ENCODE results near the gene NPAS3.

Gene NPAS3

GRCh38 chr14:33588771-33589170, 650.1 kb downstream of the NPAS3 start:
- no peak for DNase-seq (ENCODE audit: low read depth)

- DNase-seq (ENCODE audit: low read depth): no peak
These were observed 650.7 kb downstream of the NPAS3 start for GRCh38 chr14:33589334-33589733.

DNA sequence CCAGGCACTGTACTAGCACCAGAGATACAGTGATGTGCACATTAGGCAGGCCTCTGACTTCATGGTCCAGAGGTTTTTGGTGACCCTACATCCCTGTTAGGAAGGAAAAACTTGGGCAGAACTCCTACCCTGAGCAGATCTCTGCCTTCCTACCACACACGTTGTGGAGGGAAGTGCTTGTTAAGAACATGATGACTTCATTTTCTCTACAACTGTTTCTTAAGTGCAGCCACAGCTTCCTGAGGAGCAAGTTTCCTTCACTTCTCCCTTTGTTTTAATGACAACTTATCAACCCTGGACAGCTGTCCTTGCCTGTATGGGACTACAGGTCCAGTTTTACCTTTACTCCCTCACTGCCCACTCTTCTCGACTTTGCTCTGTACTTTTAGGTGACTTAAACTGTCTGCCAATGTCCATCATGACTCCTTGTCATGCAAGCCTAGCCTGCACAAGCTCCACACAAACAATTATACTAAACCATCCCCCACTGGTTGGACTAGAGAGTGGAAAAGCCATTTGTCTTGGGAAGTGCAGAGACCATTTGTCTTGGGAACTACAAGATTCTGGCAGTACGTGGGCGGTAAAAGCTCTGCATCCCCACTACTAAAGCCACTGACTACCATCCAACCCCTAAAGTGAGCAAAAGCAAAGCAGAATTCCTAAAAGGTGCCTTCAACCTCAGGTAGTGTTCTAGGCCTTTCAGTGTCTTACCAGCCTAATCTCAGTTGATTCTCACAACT, 652.4 kb downstream of the NPAS3 start:
- no peak for DNase-seq (ENCODE audit: low read depth)

DNA sequence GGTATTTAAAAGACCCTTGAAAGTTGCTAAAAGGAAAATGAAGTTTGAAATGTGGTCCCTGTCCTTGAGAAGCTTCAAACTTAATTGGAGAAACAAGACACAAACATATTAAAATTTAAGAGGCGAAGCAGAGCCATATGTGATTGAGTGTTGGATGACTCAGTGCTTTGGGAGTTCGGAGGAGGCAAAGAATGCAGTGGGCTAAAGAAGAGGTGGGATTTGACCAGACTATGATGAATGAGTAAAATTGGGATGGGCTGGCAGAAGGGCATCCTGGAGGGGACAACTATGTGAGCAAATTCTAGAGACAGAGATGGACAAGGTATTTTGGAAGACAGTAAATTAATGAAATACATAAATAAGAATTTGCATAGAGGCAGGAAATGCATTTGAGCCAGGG, 653.6 kb downstream of the NPAS3 start:
- DNase-seq (ENCODE audit: low read depth): no peak

- DNase-seq (ENCODE audit: low read depth): no peak
These were observed 657.8 kb downstream of the NPAS3 start for GRCh38 chr14:33596211-33597080.

- DNase-seq (ENCODE audit: low read depth): no peak
These were observed 659.9 kb downstream of the NPAS3 start for GRCh38 chr14:33598582-33598981.

DNA sequence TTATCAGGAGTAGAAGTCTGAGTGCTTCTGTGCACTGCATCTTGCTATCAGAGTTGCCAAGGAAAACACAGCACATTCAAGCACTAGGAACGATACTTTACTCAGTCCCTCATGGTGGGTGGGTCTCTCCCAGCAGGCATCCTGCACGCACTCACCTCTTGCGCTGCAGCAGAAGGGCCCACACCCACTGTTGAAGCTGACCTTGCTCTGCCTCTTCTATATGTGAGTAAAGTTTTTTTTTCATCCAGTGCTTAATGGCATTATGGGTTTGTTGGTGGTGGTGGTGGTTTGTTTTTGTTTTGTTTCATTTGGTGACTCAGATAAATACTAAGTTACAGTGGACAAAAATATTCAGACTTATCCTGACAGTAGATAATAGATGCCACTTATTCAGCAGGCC, 663.7 kb downstream of the NPAS3 start:
- no peak for DNase-seq (ENCODE audit: low read depth)

DNA sequence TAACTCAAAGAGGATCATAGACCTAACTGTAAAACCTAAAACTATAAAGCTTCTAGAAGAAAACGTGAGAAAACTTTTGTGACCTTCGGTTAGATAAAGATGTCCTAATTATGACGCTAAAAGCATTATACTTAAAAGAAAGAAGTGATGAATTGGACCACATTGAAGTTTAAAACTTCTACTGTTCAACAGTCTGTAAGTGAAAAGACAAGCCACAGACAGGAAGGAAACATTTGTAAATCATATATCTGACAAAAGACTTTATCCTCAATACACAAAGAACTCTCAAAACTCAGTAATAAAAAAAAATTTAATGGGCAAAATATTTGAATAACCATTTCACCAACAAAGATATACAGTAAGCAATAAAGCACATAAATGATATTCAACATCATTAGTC, 667.9 kb downstream of the NPAS3 start:
- no peak for DNase-seq (ENCODE audit: low read depth)

GRCh38 chr14:33609582-33609981, 670.9 kb downstream of the NPAS3 start:
- DNase-seq (ENCODE audit: low read depth): no peak

- no peak for DNase-seq (ENCODE audit: low read depth)
These were observed 671.4 kb downstream of the NPAS3 start for GRCh38 chr14:33610121-33610520.

DNA sequence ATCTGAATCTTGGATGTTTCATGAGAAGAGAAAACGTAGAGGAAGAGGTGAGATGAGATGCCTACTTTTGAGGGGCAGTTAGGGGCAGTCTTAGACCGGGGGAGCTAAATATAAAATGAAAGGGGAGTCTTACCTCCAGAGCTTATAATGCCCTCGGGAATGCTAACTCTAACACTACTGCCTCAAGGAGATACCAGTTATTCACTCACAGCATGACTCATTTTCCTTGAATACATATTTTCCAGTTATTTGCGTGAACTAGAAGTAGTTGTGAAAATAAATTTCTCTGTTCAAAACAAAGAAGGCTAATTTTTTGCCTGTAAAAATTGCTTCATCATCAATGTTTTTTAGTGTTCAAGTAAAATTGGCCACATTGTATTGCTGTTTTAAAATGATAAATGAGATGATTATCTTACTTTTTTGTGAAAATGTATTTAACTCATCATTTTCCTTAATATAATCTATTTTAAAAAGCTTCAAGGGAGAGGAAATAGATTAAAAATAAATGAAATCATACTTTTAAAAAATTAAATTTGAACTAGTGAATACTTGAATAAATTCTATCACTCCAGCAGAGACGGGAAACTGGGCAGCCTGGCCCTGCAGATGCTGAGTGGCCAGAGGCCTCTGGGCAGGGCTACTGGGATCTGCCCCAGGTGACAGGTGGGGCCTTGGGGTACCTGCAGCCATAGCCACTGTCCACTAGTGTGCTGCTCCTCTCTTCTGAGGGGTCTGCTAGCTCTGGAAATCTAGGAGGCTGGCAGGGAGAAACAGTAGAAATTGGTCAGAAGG, 672.9 kb downstream of the NPAS3 start:
- DNase-seq (ENCODE audit: low read depth): no peak

GRCh38 chr14:33612197-33612505, 673.5 kb downstream of the NPAS3 start:
- no peak for DNase-seq (ENCODE audit: low read depth)

DNA sequence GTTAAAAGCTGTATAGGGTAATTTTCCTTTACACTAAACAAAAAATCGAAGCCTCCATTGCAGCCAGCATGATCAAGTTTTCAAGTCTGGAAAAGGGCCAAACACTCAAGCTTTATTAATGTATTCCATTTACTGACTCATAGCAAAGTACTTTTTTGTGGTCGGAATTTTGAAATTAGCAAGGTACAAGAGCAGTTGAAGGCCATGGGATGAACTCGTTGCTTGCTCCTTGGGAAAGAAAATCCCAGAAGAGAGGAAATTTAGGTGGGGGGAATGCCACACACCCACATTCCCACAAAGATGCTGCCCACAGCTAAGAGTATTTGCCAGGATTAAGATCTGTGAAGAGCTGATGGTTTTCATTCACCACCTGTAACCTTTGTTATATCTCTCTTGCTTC, 678.5 kb downstream of the NPAS3 start:
- DNase-seq (ENCODE audit: low read depth): no peak

DNA sequence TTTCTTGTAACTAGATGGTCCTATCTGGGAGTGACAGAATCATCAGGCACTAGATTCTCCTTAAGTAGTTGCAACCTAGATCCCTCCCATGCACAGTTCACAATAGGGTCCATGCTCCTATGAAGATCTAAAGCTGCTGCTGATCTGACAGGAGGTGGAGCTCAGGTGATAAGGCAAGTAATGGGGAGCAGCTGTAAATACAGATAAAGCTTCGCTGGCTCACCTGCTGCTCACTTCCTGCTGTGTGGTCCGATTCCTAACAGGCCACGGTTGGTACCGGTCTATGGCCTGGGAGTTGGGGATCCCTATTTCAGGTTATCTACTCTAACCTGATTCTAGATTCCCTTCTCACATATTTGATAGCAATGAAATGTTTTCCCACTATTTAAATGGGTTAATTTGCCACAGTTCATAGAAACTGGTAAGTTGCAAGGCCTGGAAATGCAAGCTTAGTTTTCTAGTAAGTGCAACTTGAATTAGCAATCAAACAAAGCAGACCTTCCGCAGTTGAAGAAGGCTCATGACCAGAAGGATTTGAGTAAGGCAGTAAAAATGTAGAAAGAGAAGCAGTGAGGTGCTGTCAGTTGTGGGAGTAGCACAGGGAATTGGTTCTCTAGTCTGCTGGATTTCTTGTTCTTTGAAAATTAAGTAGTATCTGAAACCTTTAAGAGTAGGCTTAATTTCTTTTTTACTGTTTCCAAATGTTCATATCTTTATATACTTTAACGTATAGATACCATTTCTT, 679.9 kb downstream of the NPAS3 start:
- no peak for DNase-seq (ENCODE audit: low read depth)

- no peak for DNase-seq (ENCODE audit: low read depth)
These were observed 683.8 kb downstream of the NPAS3 start for GRCh38 chr14:33622496-33622895.

- no peak for DNase-seq (ENCODE audit: low read depth)
These were observed 691.1 kb downstream of the NPAS3 start for GRCh38 chr14:33629792-33630191.

GRCh38 chr14:33631021-33631420, 692.3 kb downstream of the NPAS3 start:
- DNase-seq (ENCODE audit: low read depth): no peak

- DNase-seq (ENCODE audit: low read depth): no peak
These were observed 692.8 kb downstream of the NPAS3 start for GRCh38 chr14:33631441-33631840.

- DNase-seq (ENCODE audit: low read depth): no peak
These were observed 696.0 kb downstream of the NPAS3 start for GRCh38 chr14:33634631-33635030.

DNA sequence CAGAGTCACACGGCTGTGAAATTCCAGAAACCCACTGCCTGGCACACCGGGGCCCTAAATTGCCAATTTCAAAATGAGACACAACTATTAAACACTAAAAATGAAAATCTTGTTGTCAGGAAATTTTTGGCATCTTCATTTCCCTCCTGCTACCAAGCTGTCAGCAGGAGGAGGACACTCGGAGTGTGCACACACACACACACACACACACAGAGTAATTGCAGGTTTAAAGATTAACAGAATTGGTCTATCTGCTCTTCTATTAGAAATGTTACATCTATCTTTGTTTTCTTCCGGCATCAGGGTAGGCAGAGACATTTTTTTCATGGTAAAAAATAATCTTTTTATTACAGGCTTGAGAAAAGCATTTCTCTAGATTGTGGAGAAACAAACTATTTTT, 698.0 kb downstream of the NPAS3 start:
- DNase-seq (ENCODE audit: low read depth): no peak

- no peak for DNase-seq (ENCODE audit: low read depth)
These were observed 703.4 kb downstream of the NPAS3 start for GRCh38 chr14:33642080-33642479.

- DNase-seq (ENCODE audit: low read depth): no peak
These were observed 704.1 kb downstream of the NPAS3 start for GRCh38 chr14:33642691-33643244.
